Measurements from ENCODE around the gene SLC52A3. TPM values are rescaled to one million over a fixed set of nuclear protein-coding genes. Genes with fewer than 3 reads are reported as not detected.

SLC52A3 gene
- polyA plus RNA-seq, 2 of the 4 experiments (the other 2 are of a cell fraction): 0.56 to 0.63 TPM

DNA sequence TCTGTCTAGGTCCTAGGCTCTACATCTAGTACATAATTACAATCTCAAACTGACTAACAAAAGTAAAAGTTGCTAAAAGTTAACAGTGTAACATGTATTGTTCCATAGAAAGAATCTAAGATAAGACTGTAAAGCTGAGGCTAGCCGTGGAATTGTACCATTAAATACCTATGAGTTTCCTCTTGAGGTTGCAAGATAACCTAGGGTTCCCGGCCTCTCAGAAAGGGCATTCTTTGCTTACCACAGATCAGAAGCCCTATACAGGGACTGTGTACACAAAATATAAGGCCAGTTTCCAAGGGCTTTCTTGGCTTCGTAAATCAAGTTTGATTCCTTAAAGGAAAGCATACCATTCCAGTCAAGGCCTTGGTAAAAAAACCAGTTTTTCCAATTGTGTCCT, 11.5 kb upstream of the SLC52A3 start:
- WGBS (ENCODE audit: missing lambda C conversion rate): 55% methylated on average over 3 of the region's 3 CpGs
- Histone ChIP-seq H3K4me2 (no peak overlapping the region), H3K4me1 (no peaks in the 10 kb centered on the region), H3K9me3 (peaks cover 20% of the 10 kb centered on the region), H3K4me3 (no peak overlapping the region), H3K27ac (no peak overlapping the region)
- no peak for FAIRE-seq
- no peak for DNase-seq (ENCODE audit: low read depth in 1 of 2, low spot score in 1 of 2)
- TF ChIP-seq, protein P1, sequence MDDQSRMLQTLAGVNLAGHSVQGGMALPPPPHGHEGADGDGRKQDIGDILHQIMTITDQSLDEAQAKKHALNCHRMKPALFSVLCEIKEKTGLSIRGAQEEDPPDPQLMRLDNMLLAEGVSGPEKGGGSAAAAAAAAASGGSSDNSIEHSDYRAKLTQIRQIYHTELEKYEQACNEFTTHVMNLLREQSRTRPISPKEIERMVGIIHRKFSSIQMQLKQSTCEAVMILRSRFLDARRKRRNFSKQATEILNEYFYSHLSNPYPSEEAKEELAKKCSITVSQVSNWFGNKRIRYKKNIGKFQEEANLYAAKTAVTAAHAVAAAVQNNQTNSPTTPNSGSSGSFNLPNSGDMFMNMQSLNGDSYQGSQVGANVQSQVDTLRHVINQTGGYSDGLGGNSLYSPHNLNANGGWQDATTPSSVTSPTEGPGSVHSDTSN (IDR thresholded peaks at IDR 0.05): no peak
- no peak for TF ChIP-seq ZNF302 (CRISPR knock-in tag; IDR thresholded peaks at IDR 0.05)
- TF ChIP-seq, protein P2, sequence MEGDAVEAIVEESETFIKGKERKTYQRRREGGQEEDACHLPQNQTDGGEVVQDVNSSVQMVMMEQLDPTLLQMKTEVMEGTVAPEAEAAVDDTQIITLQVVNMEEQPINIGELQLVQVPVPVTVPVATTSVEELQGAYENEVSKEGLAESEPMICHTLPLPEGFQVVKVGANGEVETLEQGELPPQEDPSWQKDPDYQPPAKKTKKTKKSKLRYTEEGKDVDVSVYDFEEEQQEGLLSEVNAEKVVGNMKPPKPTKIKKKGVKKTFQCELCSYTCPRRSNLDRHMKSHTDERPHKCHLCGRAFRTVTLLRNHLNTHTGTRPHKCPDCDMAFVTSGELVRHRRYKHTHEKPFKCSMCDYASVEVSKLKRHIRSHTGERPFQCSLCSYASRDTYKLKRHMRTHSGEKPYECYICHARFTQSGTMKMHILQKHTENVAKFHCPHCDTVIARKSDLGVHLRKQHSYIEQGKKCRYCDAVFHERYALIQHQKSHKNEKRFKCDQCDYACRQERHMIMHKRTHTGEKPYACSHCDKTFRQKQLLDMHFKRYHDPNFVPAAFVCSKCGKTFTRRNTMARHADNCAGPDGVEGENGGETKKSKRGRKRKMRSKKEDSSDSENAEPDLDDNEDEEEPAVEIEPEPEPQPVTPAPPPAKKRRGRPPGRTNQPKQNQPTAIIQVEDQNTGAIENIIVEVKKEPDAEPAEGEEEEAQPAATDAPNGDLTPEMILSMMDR (IDR thresholded peaks at IDR 0.05): no peak
- no peak for TF ChIP-seq PHF8 (IDR thresholded peaks at IDR 0.05; ENCODE audit: borderline replicate concordance, low read depth)
- no peak for TF ChIP-seq GATA3 (IDR thresholded peaks at IDR 0.05; ENCODE audit: borderline replicate concordance)
- POLR2A ChIA-PET: no interaction called here
- CTCF ChIA-PET: interaction anchor here (0.6 to 2.3 kb wide), 3 partner anchors 11 to 281 kb away, joined by 3 to 6 read pairs (median 4); partner anchors contain the start of gene SLC52A3
- ATAC-seq: no peak

DNA sequence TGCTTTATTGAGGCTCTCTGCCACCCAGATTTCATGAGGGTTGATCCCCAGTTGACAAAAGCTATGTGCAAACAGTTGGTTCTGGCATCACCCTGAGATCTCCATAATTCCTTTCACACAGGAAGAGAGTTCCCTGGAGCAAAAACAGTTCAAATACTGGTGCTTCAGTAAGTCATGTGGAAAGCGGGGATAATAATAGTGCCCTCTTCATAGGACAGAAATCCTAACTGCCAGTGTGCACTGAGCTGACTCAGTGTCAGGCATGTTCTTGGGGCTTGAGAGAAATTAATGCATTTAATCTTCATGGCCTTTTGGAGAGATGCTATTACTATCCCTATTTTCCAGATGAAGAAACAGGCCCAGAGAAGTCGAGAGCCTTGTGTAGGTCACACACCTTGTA, 7.9 kb upstream of the SLC52A3 start:
- POLR2A ChIA-PET: no interaction called here
- WGBS (ENCODE audit: missing lambda C conversion rate): 54% methylated on average over 2 of the region's 2 CpGs
- FAIRE-seq (no peak), ATAC-seq (no peak), DNase-seq (ENCODE audit: low read depth in 1 of 2, low spot score in 1 of 2) (no peak)
- Histone ChIP-seq H3K27ac (no peak overlapping the region), H3K9me3 (no peaks in the 10 kb centered on the region), H3K4me1 (0 out of 3 replicates have a peak, but pooled peaks cover 5% of the 10 kb centered on the region), H3K4me2 (no peak overlapping the region), H3K4me3 (no peak overlapping the region)
- CTCF ChIA-PET: interaction anchor here (0.9 to 1.4 kb wide), 5 partner anchors 15 to 42 kb away, joined by 3 to 5 read pairs (median 3); no protein-coding TSS in a partner anchor
- TF ChIP-seq EHF (CRISPR knock-in tag; IDR thresholded peaks at IDR 0.05) (no peak), BHLHE40 (IDR thresholded peaks at IDR 0.05; ENCODE audit: low read depth, low read length) (no peak), KDM5A (IDR thresholded peaks at IDR 0.05) (no peak), EHMT2 (IDR thresholded peaks at IDR 0.05; ENCODE audit: low read depth) (no peak), ZNF302 (CRISPR knock-in tag; IDR thresholded peaks at IDR 0.05) (no peak), JUN (IDR thresholded peaks at IDR 0.05) (no peak), MYC (IDR thresholded peaks at IDR 0.05; ENCODE audit: borderline replicate concordance, low read length) (no peak), HOXB5 (CRISPR knock-in tag; IDR thresholded peaks at IDR 0.05) (no peak), RCOR1 (IDR thresholded peaks at IDR 0.05; ENCODE audit: low read depth, low read length) (no peak), ESRRA (IDR thresholded peaks at IDR 0.05; ENCODE audit: borderline replicate concordance, low read length) (no peak)
- TF ChIP-seq, protein P3, sequence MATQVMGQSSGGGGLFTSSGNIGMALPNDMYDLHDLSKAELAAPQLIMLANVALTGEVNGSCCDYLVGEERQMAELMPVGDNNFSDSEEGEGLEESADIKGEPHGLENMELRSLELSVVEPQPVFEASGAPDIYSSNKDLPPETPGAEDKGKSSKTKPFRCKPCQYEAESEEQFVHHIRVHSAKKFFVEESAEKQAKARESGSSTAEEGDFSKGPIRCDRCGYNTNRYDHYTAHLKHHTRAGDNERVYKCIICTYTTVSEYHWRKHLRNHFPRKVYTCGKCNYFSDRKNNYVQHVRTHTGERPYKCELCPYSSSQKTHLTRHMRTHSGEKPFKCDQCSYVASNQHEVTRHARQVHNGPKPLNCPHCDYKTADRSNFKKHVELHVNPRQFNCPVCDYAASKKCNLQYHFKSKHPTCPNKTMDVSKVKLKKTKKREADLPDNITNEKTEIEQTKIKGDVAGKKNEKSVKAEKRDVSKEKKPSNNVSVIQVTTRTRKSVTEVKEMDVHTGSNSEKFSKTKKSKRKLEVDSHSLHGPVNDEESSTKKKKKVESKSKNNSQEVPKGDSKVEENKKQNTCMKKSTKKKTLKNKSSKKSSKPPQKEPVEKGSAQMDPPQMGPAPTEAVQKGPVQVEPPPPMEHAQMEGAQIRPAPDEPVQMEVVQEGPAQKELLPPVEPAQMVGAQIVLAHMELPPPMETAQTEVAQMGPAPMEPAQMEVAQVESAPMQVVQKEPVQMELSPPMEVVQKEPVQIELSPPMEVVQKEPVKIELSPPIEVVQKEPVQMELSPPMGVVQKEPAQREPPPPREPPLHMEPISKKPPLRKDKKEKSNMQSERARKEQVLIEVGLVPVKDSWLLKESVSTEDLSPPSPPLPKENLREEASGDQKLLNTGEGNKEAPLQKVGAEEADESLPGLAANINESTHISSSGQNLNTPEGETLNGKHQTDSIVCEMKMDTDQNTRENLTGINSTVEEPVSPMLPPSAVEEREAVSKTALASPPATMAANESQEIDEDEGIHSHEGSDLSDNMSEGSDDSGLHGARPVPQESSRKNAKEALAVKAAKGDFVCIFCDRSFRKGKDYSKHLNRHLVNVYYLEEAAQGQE (IDR thresholded peaks at IDR 0.05): no peak

DNA sequence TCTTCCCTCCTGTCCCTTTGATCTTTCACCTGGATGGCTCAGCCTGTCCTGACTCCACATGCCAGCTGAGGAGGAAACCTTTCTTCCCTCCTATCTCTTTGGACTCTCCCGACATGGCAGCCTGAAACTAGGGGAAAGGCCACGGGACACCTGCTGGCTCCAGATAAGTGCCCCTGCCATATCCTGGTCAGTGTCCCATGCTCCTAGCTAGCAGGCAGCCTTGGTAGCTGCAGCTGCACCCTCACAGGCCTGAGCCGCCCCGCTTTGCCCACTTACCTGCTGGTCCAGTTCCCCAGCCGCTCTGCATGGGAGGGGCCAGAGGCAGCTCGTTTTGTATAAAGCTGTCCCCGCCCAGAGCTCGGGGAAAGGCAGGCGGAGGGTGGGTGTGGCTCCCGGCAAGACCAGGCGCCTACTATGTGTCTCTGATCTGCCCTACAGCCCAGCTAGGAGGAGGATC, 7.4 kb upstream of the SLC52A3 start:
- POLR2A ChIA-PET: no interaction called here
- H3K27ac ChIP-seq: no peak overlapping the region
- TF ChIP-seq NFE2L2 (conservative IDR thresholded peaks at IDR 0.05; ENCODE audit: low read length) (no peak), EHF (CRISPR knock-in tag; IDR thresholded peaks at IDR 0.05) (no peak), ZNF302 (CRISPR knock-in tag; IDR thresholded peaks at IDR 0.05) (no peak), FOSL2 (IDR thresholded peaks at IDR 0.05) (no peak), FOSL2 (CRISPR knock-in tag; IDR thresholded peaks at IDR 0.05) (no peak), ZC3H11A (IDR thresholded peaks at IDR 0.05) (no peak)
- TF ChIP-seq, protein P4, sequence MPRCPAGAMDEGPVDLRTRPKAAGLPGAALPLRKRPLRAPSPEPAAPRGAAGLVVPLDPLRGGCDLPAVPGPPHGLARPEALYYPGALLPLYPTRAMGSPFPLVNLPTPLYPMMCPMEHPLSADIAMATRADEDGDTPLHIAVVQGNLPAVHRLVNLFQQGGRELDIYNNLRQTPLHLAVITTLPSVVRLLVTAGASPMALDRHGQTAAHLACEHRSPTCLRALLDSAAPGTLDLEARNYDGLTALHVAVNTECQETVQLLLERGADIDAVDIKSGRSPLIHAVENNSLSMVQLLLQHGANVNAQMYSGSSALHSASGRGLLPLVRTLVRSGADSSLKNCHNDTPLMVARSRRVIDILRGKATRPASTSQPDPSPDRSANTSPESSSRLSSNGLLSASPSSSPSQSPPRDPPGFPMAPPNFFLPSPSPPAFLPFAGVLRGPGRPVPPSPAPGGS (IDR thresholded peaks at IDR 0.05): no peak
- TF ChIP-seq, protein P5, sequence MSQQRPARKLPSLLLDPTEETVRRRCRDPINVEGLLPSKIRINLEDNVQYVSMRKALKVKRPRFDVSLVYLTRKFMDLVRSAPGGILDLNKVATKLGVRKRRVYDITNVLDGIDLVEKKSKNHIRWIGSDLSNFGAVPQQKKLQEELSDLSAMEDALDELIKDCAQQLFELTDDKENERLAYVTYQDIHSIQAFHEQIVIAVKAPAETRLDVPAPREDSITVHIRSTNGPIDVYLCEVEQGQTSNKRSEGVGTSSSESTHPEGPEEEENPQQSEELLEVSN (IDR thresholded peaks at IDR 0.05; ENCODE audit: borderline replicate concordance, low read depth): no peak
- TF ChIP-seq, protein P6, sequence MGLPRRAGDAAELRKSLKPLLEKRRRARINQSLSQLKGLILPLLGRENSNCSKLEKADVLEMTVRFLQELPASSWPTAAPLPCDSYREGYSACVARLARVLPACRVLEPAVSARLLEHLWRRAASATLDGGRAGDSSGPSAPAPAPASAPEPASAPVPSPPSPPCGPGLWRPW (IDR thresholded peaks at IDR 0.05): no peak
- TF ChIP-seq, protein P7, sequence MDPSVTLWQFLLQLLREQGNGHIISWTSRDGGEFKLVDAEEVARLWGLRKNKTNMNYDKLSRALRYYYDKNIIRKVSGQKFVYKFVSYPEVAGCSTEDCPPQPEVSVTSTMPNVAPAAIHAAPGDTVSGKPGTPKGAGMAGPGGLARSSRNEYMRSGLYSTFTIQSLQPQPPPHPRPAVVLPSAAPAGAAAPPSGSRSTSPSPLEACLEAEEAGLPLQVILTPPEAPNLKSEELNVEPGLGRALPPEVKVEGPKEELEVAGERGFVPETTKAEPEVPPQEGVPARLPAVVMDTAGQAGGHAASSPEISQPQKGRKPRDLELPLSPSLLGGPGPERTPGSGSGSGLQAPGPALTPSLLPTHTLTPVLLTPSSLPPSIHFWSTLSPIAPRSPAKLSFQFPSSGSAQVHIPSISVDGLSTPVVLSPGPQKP (IDR thresholded peaks at IDR 0.05; ENCODE audit: low read depth, low read length): no peak

More for the DNA sequence above, 7.4 kb upstream of the SLC52A3 start:
- no peak overlapping the region for H3K4me2 ChIP-seq
- no peak for DNase-seq (ENCODE audit: low read depth in 1 of 2, low spot score in 1 of 2)
- WGBS (ENCODE audit: missing lambda C conversion rate): 63% methylated on average over 11 of the region's 11 CpGs
- H3K4me3 ChIP-seq: no peak overlapping the region
- H3K4me1 ChIP-seq: 0 out of 3 replicates have a peak, but pooled peaks cover 5% of the 10 kb centered on the region
- CTCF ChIA-PET: interaction anchor here (0.9 to 1.4 kb wide), 6 partner anchors 11 to 43 kb away, joined by 3 to 5 read pairs (median 3); no protein-coding TSS in a partner anchor
- H3K9me3 ChIP-seq: peaks cover 2% of the 10 kb centered on the region; the same call in 1 of the 3 replicates
- peak in 1 of 2 experiments; percentile 21; a peak in 2 of 6 replicates for ATAC-seq
- no peak for FAIRE-seq
